ENCODE data around the gene ZSWIM6. TPM values are rescaled to one million over a fixed set of nuclear protein-coding genes. Genes with fewer than 3 reads are reported as not detected.

ZSWIM6 gene
- total and polyA plus RNA-seq, 11 donors, result 1.9 to 14.9 (median 6.3) TPM

GRCh38 chr5:61479850-61480614 lies 148.0 kb downstream of the ZSWIM6 start:
- Histone ChIP-seq H3K27ac (no peak overlapping the region), H3K9me3 (no peaks in the 10 kb centered on the region), H3K4me3 (no peak overlapping the region), H3K27me3 (no peaks in the 10 kb centered on the region), H3K4me1 (peaks cover 0 to 15% (median 0%) of the 10 kb centered on the region in 12 donors), H3K36me3 (no peaks in the 10 kb centered on the region)
- ATAC-seq (no peak), DNase-seq (no peak)
- TF ChIP-seq CTCF (IDR thresholded peaks at IDR 0.05) (no peak), POLR2A (IDR thresholded peaks at IDR 0.05) (no peak)
- intact Hi-C loops (cut with DNase I), result no loop called here
- WGBS, 4 donors, result 83 to 86% (median 85%) methylated on average over 4 of the region's 4 CpGs

- no peak for DNase-seq
- no peak for TF ChIP-seq CTCF (IDR thresholded peaks at IDR 0.05)
- no peak for TF ChIP-seq POLR2A (IDR thresholded peaks at IDR 0.05)
- H3K27ac ChIP-seq, result no peak overlapping the region
- ATAC-seq, result no peak
- H3K9me3 ChIP-seq, result peaks cover 0 to 11% (median 0%) of the 10 kb centered on the region in 12 donors
- no peak overlapping the region for H3K4me3 ChIP-seq
- no peaks in the 10 kb centered on the region for H3K27me3 ChIP-seq
- 80 to 100% (median 96%) methylated on average over 3 of the region's 3 CpGs for WGBS, 4 donors
- intact Hi-C loops (cut with DNase I), result no loop called here
- H3K36me3 ChIP-seq, result peaks cover 0 to 2% (median 0%) of the 10 kb centered on the region in 9 donors
- H3K4me1 ChIP-seq, result peaks cover 0 to 5% (median 0%) of the 10 kb centered on the region in 12 donors
Observed at GRCh38 chr5:61482980-61483379, 150.9 kb downstream of the ZSWIM6 start.

- no peak for ATAC-seq
- no peak overlapping the region for H3K4me3 ChIP-seq
- DNase-seq, result no peak
- H3K9me3 ChIP-seq, result peaks cover 0 to 11% (median 0%) of the 10 kb centered on the region in 12 donors
- H3K27me3 ChIP-seq, result no peaks in the 10 kb centered on the region
- peaks cover 0 to 2% (median 0%) of the 10 kb centered on the region in 9 donors for H3K36me3 ChIP-seq
- H3K27ac ChIP-seq, result no peak overlapping the region
- TF ChIP-seq POLR2A (IDR thresholded peaks at IDR 0.05) (no peak), CTCF (IDR thresholded peaks at IDR 0.05) (no peak)
- intact Hi-C loops (cut with DNase I), result no loop called here
- WGBS, 4 donors, result 98 to 100% (median 99%) methylated on average over 1 of the region's 1 CpG
- H3K4me1 ChIP-seq, result peaks cover 0 to 6% (median 0%) of the 10 kb centered on the region in 12 donors
Observed at GRCh38 chr5:61486476-61486875, 154.4 kb downstream of the ZSWIM6 start.

DNA sequence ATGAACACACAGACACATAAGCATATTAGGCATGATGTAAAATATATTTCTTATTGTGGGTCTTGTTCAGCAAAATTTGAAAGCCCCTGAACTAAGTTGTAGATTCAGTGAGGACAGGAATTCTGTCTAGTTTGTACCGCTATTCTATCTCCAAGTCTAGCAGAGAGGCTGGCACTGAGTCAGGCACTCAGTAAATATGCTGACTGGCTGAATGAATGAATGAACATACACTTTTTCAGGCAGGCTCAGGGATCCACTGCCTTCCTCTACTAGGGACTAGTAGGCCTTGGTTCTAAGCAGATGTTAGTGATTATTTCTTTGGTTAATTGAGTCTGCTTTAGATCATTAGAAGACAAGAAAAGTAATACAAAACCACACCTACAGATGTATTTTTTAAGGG lies 157.5 kb downstream of the ZSWIM6 start:
- DNase-seq (no peak), ATAC-seq (no peak)
- intact Hi-C loops (cut with DNase I), result no loop called here
- Histone ChIP-seq H3K4me3 (no peak overlapping the region), H3K27ac (no peak overlapping the region), H3K27me3 (no peaks in the 10 kb centered on the region), H3K4me1 (peaks cover 0 to 6% (median 0%) of the 10 kb centered on the region in 12 donors), H3K36me3 (peaks cover 0 to 5% (median 3%) of the 10 kb centered on the region in 9 donors), H3K9me3 (peaks cover 0 to 11% (median 0%) of the 10 kb centered on the region in 12 donors)
- no peak for TF ChIP-seq CTCF (IDR thresholded peaks at IDR 0.05)
- no peak for TF ChIP-seq POLR2A (IDR thresholded peaks at IDR 0.05)
- 72 to 93% (median 89%) methylated on average over 1 of the region's 1 CpG for WGBS, 4 donors

Measured in heart left ventricle (tissue), 16 donors.